Liver (tissue), 9 donors: ENCODE results near the gene SMIM11. TPM values are rescaled to one million over a fixed set of nuclear protein-coding genes. Genes with fewer than 3 reads are reported as not detected.

ENCODE experiments used
- DNase-seq: peaks from one replicate; pipeline ENCODE4 v3.0.0-alpha.2; 2017; ENCODE audit warnings: low spot score
- H3K27ac ChIP-seq, 2 donors: one replicate each; pipeline ENCODE4 v1.7.0; 2013; ENCODE audit warnings: inconsistent platforms in 2 of 2, low read length in 2 of 2, control low read depth in 1 of 2, low read depth in 1 of 2, mild to moderate bottlenecking in 1 of 2
- H3K27me3 ChIP-seq, 4 donors: one replicate each; pipeline versions ENCODE4 v1.6.1 to v1.7.0; 2013; ENCODE audit warnings: low read length in 3 of 4, inconsistent platforms in 1 of 4, mild to moderate bottlenecking in 1 of 4, moderate library complexity in 1 of 4; ENCODE audit not compliant: control insufficient read depth in 4 of 4, insufficient read depth in 4 of 4
- H3K36me3 ChIP-seq, 4 donors: one replicate each; pipeline versions ENCODE4 v1.6.1 to v1.7.0; 2013; ENCODE audit warnings: low read length in 3 of 4, mild to moderate bottlenecking in 3 of 4, low read depth in 1 of 4, moderate library complexity in 1 of 4; ENCODE audit not compliant: control insufficient read depth in 4 of 4, insufficient read depth in 3 of 4
- H3K4me1 ChIP-seq, 4 donors: one replicate each; pipeline versions ENCODE4 v1.6.1 to v1.7.0; 2013; ENCODE audit warnings: low read length in 3 of 4, mild to moderate bottlenecking in 3 of 4, moderate library complexity in 1 of 4; ENCODE audit not compliant: control insufficient read depth in 4 of 4, insufficient read depth in 4 of 4
- H3K4me3 ChIP-seq, 3 donors: one replicate each; pipeline versions ENCODE4 v1.6.1 to v1.7.0; 2013; ENCODE audit warnings: low read length in 3 of 3, control low read depth in 1 of 3, low read depth in 1 of 3, mild to moderate bottlenecking in 1 of 3
- H3K9ac ChIP-seq, 2 donors: one replicate each; pipeline ENCODE4 v1.7.0; 2013; ENCODE audit warnings: low read length in 2 of 2, mild to moderate bottlenecking in 2 of 2, moderate library complexity in 2 of 2, control low read depth in 1 of 2, low read depth in 1 of 2
- H3K9me3 ChIP-seq, 4 donors: one replicate each; pipeline versions ENCODE4 v1.6.1 to v1.7.0; 2013; ENCODE audit warnings: low read length in 3 of 4; ENCODE audit not compliant: control insufficient read depth in 4 of 4
- ATF3 ChIP-seq: IDR thresholded peaks from 2 replicates; pipeline ENCODE4 v1.6.1; 2016; ENCODE audit warnings: antibody characterized with exemption
- CTCF ChIP-seq: fragments of 150-350 bp; IDR thresholded peaks from 2 replicates; pipeline ENCODE4 v1.5.1; 2017; ENCODE audit warnings: improper control_type of control experiment, low read depth, low read length; ENCODE audit not compliant: missing input control
- EGR1 ChIP-seq, 2 donors: IDR thresholded peaks; 2 replicates each; pipeline ENCODE4 v1.6.1; 2016 to 2018; ENCODE audit warnings: antibody characterized with exemption in 2 of 2, low read depth in 2 of 2
- FOXA1 ChIP-seq: IDR thresholded peaks from 2 replicates; pipeline ENCODE4 v1.6.1; 2016; ENCODE audit warnings: antibody characterized with exemption
- FOXA2 ChIP-seq: IDR thresholded peaks from 2 replicates; pipeline ENCODE4 v1.6.1; 2016; ENCODE audit warnings: antibody characterized with exemption
- GABPA ChIP-seq, 2 donors: IDR thresholded peaks in 1 of 2; conservative IDR thresholded peaks in 1 of 2; 2 replicates each; pipeline ENCODE4 v1.6.1; 2016; ENCODE audit warnings: antibody characterized with exemption in 2 of 2, mild to moderate bottlenecking in 1 of 2, moderate library complexity in 1 of 2
- HNF4A ChIP-seq, 2 donors: conservative IDR thresholded peaks; 2 replicates each; pipeline ENCODE4 v1.6.1; 2016; ENCODE audit warnings: antibody characterized with exemption in 2 of 2, mild to moderate bottlenecking in 2 of 2
- HNF4G ChIP-seq: IDR thresholded peaks from 2 replicates; pipeline ENCODE4 v1.6.1; 2016; ENCODE audit warnings: antibody characterized with exemption
- JUND ChIP-seq, 2 donors: IDR thresholded peaks; 2 replicates each; pipeline ENCODE4 v1.6.1; 2016; ENCODE audit warnings: antibody characterized with exemption in 2 of 2
- MAX ChIP-seq: IDR thresholded peaks from 2 replicates; pipeline ENCODE4 v1.6.1; 2016; ENCODE audit warnings: antibody characterized with exemption
- NR2F2 ChIP-seq: IDR thresholded peaks from 2 replicates; pipeline ENCODE4 v1.6.1; 2016; ENCODE audit warnings: antibody characterized with exemption
- RAD21 ChIP-seq, 2 donors: IDR thresholded peaks; 2 replicates each; pipeline ENCODE4 v1.6.1; 2016; ENCODE audit warnings: antibody characterized with exemption in 2 of 2, mild to moderate bottlenecking in 2 of 2
- REST ChIP-seq: IDR thresholded peaks from 2 replicates; pipeline ENCODE4 v1.6.1; 2016; ENCODE audit warnings: antibody characterized with exemption, mild to moderate bottlenecking
- RXRA ChIP-seq, 2 donors: IDR thresholded peaks; 2 replicates each; pipeline ENCODE4 v1.6.1; 2017 to 2018; ENCODE audit warnings: antibody characterized with exemption in 2 of 2, mild to moderate bottlenecking in 1 of 2
- SP1 ChIP-seq: IDR thresholded peaks from 2 replicates; pipeline ENCODE4 v1.6.1; 2018; ENCODE audit warnings: antibody characterized with exemption, mild to moderate bottlenecking
- TAF1 ChIP-seq: conservative IDR thresholded peaks from 2 replicates; pipeline ENCODE4 v1.6.1; 2016; ENCODE audit warnings: antibody characterized with exemption, mild to moderate bottlenecking
- YY1 ChIP-seq: IDR thresholded peaks from 2 replicates; pipeline ENCODE4 v1.6.1; 2016; ENCODE audit warnings: antibody characterized with exemption, mild to moderate bottlenecking
- ZBTB33 ChIP-seq: IDR thresholded peaks from 2 replicates; pipeline ENCODE4 v1.6.1; 2016; ENCODE audit warnings: antibody characterized with exemption
- WGBS: extraction: QIAGEN DNeasy Blood & Tissue Kit; methylation state at CpG from one replicate; pipeline ENCODE4 v1.1.7; 2013; 5-methylcytosine and 5-hydroxymethylcytosine counted together
- polyA plus RNA-seq, 2 donors: library from polyadenylated mRNA; stranded (reverse) in 1 of 2; unstranded in 1 of 2; fragments of 200-250 nt in 1 of 2; fragments of >200 nt in 1 of 2; fragmentation: Nextera tagmentation in 1 of 2; extraction: Ambion mirVana in 1 of 2; gene quantifications; one replicate each; pipeline versions ENCODE4 v1.2.1 to v1.2.3, GENCODE V29; 2013 to 2015
- total RNA-seq, 2 donors: library from RNA; depleted of rRNA; stranded (reverse); fragments of >200 nt; gene quantifications; one replicate each; pipeline ENCODE4 v1.2.3, GENCODE V29; 2014
- donor health status: healthy.
- donor health status: healthy.
- donor health status: healthy.
- donor health status: healthy.
- donor health status: healthy.

SMIM11 gene
- total and polyA plus RNA-seq, 4 donors = 1.1 to 7.1 (median 5.6) TPM

- Histone ChIP-seq H3K36me3 (no peaks in the 10 kb centered on the region), H3K9me3 (no peaks in the 10 kb centered on the region), H3K27ac (no peak overlapping the region), H3K27me3 (no peaks in the 10 kb centered on the region), H3K9ac (no peak overlapping the region), H3K4me3 (no peak overlapping the region), H3K4me1 (peaks cover 0 to 4% (median 1%) of the 10 kb centered on the region in 4 donors)
- TF ChIP-seq HNF4A (conservative IDR thresholded peaks at IDR 0.05) (no peak), NR2F2 (peak; percentile 79), FOXA2 (no peak), RXRA (IDR thresholded peaks at IDR 0.05) (no peak)
- DNase-seq = no peak
- WGBS = 69% methylated on average over 5 of the region's 5 CpGs
These were observed 26.3 kb upstream of the SMIM11 start for GRCh38 chr21:34348890-34349519.

GRCh38 chr21:34351786-34352241 is 23.5 kb upstream of the SMIM11 start:
- Histone ChIP-seq H3K9ac (no peak overlapping the region), H3K4me1 (peaks cover 0 to 4% (median 1%) of the 10 kb centered on the region in 4 donors), H3K27ac (no peak overlapping the region), H3K4me3 (no peak overlapping the region), H3K9me3 (no peaks in the 10 kb centered on the region), H3K36me3 (no peaks in the 10 kb centered on the region), H3K27me3 (no peaks in the 10 kb centered on the region)
- peak; percentile 48 for DNase-seq
- no peak for TF ChIP-seq REST
- TF ChIP-seq JUND (IDR thresholded peaks at IDR 0.05) = peak; percentile 30 to 45
- TF ChIP-seq ATF3 = peak; percentile 14
- TF ChIP-seq EGR1 (IDR thresholded peaks at IDR 0.05; ENCODE audit: low read depth in 2 of 2) = no peak
- peak; percentile 98 for TF ChIP-seq MAX
- TF ChIP-seq HNF4G = peak; percentile 96
- TF ChIP-seq NR2F2 = peak; percentile 15
- TF ChIP-seq YY1 = peak; percentile 91
- TF ChIP-seq FOXA1 = peak; percentile 51
- peak; percentile 35 for TF ChIP-seq FOXA2
- TF ChIP-seq TAF1 = no peak
- peak; percentile 73 to 87 for TF ChIP-seq RXRA (IDR thresholded peaks at IDR 0.05)
- TF ChIP-seq SP1 = peak; percentile 86
- TF ChIP-seq HNF4A (conservative IDR thresholded peaks at IDR 0.05) = peak; percentile 98 to 99
- no peak for TF ChIP-seq GABPA (IDR thresholded peaks at IDR 0.05 in 1 of 2, conservative IDR thresholded peaks at IDR 0.05 in 1 of 2)
- peak; percentile 98 to 99 for TF ChIP-seq RAD21 (IDR thresholded peaks at IDR 0.05)
- peak; percentile 26 for TF ChIP-seq ZBTB33
- TF ChIP-seq CTCF = peak; percentile 84
- 25% methylated on average over 6 of the region's 6 CpGs for WGBS
